ENCODE data around the gene RGS16. TPM values are rescaled to one million over a fixed set of nuclear protein-coding genes. Genes with fewer than 3 reads are reported as not detected.

The RGS16 gene
- total RNA-seq, 1 experiment from 2014 or later: 0.40 TPM

DNA sequence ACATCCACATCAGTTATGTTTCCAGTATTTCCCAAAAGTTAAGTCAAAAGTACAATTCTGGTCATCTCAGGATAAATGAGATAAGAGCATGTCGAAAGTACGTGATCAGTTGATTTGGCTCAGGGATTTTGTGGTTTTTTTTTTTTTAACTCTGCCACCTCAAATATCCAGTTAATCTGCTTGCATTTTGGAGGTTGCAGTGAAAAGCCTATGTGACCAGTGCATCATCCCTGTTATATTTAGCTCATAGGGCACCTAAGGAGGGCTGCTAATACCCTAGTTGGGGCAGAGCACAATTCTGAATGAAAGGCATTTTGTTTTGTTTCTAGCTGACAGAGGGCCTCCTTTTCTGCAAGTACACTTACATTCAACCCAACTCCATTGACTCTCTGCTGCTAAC lies 31.7 kb upstream of the RGS16 start:
- TF ChIP-seq EZH2phosphoT487 (IDR thresholded peaks at IDR 0.05; ENCODE audit: borderline replicate concordance, low read length) (no peak), EZH2 (IDR thresholded peaks at IDR 0.05; ENCODE audit: low read length, unreplicated experiment) (no peak)
- TF ChIP-seq, protein P1, sequence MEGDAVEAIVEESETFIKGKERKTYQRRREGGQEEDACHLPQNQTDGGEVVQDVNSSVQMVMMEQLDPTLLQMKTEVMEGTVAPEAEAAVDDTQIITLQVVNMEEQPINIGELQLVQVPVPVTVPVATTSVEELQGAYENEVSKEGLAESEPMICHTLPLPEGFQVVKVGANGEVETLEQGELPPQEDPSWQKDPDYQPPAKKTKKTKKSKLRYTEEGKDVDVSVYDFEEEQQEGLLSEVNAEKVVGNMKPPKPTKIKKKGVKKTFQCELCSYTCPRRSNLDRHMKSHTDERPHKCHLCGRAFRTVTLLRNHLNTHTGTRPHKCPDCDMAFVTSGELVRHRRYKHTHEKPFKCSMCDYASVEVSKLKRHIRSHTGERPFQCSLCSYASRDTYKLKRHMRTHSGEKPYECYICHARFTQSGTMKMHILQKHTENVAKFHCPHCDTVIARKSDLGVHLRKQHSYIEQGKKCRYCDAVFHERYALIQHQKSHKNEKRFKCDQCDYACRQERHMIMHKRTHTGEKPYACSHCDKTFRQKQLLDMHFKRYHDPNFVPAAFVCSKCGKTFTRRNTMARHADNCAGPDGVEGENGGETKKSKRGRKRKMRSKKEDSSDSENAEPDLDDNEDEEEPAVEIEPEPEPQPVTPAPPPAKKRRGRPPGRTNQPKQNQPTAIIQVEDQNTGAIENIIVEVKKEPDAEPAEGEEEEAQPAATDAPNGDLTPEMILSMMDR (conservative IDR thresholded peaks at IDR 0.05; ENCODE audit: low read depth, low read length): no peak
- no peak overlapping the region for H3K9ac ChIP-seq (ENCODE audit: low read length)
- H4K20me1 ChIP-seq (ENCODE audit: low read length): no peaks in the 10 kb centered on the region
- POLR2A ChIA-PET (ENCODE audit: unreplicated experiment): no interaction called here
- H3K9me3 ChIP-seq (ENCODE audit: low read length): no peaks in the 10 kb centered on the region
- H3F3A ChIP-seq (ENCODE audit: low read length, unreplicated experiment): no peaks in the 10 kb centered on the region
- no peak overlapping the region for H3K4me2 ChIP-seq (ENCODE audit: low read length)
- H3K9me2 ChIP-seq (replicated peaks; ENCODE audit: low read length): no peaks in the 10 kb centered on the region
- ATAC-seq (no peak), DNase-seq (no peak)
- intact Hi-C loops (cut with micrococcal nuclease): no loop called here
- no peak overlapping the region for H2AFZ ChIP-seq (ENCODE audit: low read length)
- H3K36me3 ChIP-seq (ENCODE audit: low read depth, low read length): no peaks in the 10 kb centered on the region
- BruUV-seq (replicated peaks): no TSS peak
- H3K4me3 ChIP-seq (ENCODE audit: low read length): no peak overlapping the region
- H3K27ac ChIP-seq (ENCODE audit: low read length): no peak overlapping the region
- no peaks in the 10 kb centered on the region for H3K4me1 ChIP-seq (ENCODE audit: insufficient read depth, low read length)
- H3K79me2 ChIP-seq (ENCODE audit: low read length): no peaks in the 10 kb centered on the region
- CTCF ChIA-PET: no interaction called here
- no peaks in the 10 kb centered on the region for H3K27me3 ChIP-seq (ENCODE audit: low read length)

DNA sequence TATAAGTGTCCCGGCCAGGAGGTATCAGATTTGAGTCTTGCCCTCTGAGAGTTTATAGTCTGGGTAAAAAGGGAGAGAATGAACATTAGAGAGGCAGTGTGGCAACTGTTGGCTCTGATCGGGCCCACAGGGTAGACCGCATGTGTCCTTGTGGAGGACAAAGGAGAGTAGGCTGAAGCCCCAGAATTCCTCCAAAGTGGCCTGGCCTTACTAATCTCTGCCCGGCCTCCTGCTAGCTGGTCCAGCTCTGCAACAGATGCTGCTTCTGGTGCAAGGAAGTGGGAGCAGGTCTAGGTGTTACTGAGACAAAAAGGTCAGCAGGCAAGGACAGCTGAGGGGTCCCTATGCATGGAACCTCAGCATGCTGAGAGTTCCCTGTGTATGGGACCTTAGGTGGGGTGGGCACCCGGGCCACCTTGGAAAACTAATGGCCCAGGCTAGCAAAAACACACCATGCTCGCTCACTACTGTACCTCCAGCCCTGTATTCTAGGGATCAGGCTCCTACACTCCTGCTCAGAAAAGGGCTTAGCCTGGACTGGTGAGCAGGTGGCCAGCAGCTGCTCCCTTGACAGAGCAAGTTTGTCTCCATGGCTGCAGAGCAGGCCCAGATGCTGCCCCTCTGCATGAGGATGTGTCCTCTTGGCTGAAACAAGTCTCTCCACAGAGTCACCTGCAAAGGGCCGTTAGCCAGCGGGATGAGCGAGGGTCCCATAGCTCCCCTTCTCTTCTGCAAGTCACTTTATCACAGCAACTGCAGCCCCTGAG lies 30.3 kb upstream of the RGS16 start:
- POLR2A ChIA-PET (ENCODE audit: unreplicated experiment): no interaction called here

More for the DNA sequence above, 30.3 kb upstream of the RGS16 start:
- no peaks in the 10 kb centered on the region for H3K79me2 ChIP-seq (ENCODE audit: low read length)
- H3K4me1 ChIP-seq (ENCODE audit: insufficient read depth, low read length): no peaks in the 10 kb centered on the region
- no peak overlapping the region for H3K9ac ChIP-seq (ENCODE audit: low read length)
- CTCF ChIA-PET: no interaction called here
- no peaks in the 10 kb centered on the region for H3K9me3 ChIP-seq (ENCODE audit: low read length)
- H3K27ac ChIP-seq (ENCODE audit: low read length): no peak overlapping the region
- no peak overlapping the region for H3K4me3 ChIP-seq (ENCODE audit: low read length)
- no peaks in the 10 kb centered on the region for H3K36me3 ChIP-seq (ENCODE audit: low read depth, low read length)
- H4K20me1 ChIP-seq (ENCODE audit: low read length): no peaks in the 10 kb centered on the region
- H3K27me3 ChIP-seq (ENCODE audit: low read length): no peaks in the 10 kb centered on the region
- intact Hi-C loops (cut with micrococcal nuclease): no loop called here
- ATAC-seq (no peak), DNase-seq (no peak)
- BruUV-seq (replicated peaks): no TSS peak
- H3K4me2 ChIP-seq (ENCODE audit: low read length): no peak overlapping the region
- no peaks in the 10 kb centered on the region for H3F3A ChIP-seq (ENCODE audit: low read length, unreplicated experiment)
- no peaks in the 10 kb centered on the region for H3K9me2 ChIP-seq (replicated peaks; ENCODE audit: low read length)
- no peak overlapping the region for H2AFZ ChIP-seq (ENCODE audit: low read length)
- TF ChIP-seq, protein P1 (conservative IDR thresholded peaks at IDR 0.05; ENCODE audit: low read depth, low read length): no peak
- TF ChIP-seq EZH2 (IDR thresholded peaks at IDR 0.05; ENCODE audit: low read length, unreplicated experiment): no peak
- TF ChIP-seq EZH2phosphoT487 (IDR thresholded peaks at IDR 0.05; ENCODE audit: borderline replicate concordance, low read length): no peak

All from PC-3 (cell line).